ENCODE data around the gene PAOX.

- TF ChIP-seq, protein P1, sequence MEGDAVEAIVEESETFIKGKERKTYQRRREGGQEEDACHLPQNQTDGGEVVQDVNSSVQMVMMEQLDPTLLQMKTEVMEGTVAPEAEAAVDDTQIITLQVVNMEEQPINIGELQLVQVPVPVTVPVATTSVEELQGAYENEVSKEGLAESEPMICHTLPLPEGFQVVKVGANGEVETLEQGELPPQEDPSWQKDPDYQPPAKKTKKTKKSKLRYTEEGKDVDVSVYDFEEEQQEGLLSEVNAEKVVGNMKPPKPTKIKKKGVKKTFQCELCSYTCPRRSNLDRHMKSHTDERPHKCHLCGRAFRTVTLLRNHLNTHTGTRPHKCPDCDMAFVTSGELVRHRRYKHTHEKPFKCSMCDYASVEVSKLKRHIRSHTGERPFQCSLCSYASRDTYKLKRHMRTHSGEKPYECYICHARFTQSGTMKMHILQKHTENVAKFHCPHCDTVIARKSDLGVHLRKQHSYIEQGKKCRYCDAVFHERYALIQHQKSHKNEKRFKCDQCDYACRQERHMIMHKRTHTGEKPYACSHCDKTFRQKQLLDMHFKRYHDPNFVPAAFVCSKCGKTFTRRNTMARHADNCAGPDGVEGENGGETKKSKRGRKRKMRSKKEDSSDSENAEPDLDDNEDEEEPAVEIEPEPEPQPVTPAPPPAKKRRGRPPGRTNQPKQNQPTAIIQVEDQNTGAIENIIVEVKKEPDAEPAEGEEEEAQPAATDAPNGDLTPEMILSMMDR (IDR thresholded peaks at IDR 0.05): no peak
- TF ChIP-seq EZH2 (IDR thresholded peaks at IDR 0.05; ENCODE audit: borderline replicate concordance, insufficient read depth, low read depth, low read length, poor library complexity, severe bottlenecking): no peak
These were observed 29.9 kb upstream of the PAOX start for GRCh38 chr10:133349160-133349568.
